ENCODE data around the gene MOB1B.

Gene MOB1B

GRCh38 chr4:70868778-70869177, 33.4 kb upstream of the MOB1B start:
- H3K4me3 ChIP-seq (ENCODE audit: low read depth, low read length) = no peak overlapping the region
- H3K36me3 ChIP-seq (replicated peaks) = no peaks in the 10 kb centered on the region
- in situ Hi-C loops (cut with HindIII; ENCODE audit: low pct_ligation_motif_present, low sequenced_read_pairs) = no loop called here
- no peak for DNase-seq
- no peak overlapping the region for H3K27ac ChIP-seq
- H3K27me3 ChIP-seq (replicated peaks) = no peaks in the 10 kb centered on the region
- TF ChIP-seq, protein P1, sequence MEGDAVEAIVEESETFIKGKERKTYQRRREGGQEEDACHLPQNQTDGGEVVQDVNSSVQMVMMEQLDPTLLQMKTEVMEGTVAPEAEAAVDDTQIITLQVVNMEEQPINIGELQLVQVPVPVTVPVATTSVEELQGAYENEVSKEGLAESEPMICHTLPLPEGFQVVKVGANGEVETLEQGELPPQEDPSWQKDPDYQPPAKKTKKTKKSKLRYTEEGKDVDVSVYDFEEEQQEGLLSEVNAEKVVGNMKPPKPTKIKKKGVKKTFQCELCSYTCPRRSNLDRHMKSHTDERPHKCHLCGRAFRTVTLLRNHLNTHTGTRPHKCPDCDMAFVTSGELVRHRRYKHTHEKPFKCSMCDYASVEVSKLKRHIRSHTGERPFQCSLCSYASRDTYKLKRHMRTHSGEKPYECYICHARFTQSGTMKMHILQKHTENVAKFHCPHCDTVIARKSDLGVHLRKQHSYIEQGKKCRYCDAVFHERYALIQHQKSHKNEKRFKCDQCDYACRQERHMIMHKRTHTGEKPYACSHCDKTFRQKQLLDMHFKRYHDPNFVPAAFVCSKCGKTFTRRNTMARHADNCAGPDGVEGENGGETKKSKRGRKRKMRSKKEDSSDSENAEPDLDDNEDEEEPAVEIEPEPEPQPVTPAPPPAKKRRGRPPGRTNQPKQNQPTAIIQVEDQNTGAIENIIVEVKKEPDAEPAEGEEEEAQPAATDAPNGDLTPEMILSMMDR (IDR thresholded peaks at IDR 0.05; ENCODE audit: low read depth, low read length, missing control alignments) = no peak

GRCh38 chr4:70873216-70873615, 29.0 kb upstream of the MOB1B start:
- TF ChIP-seq, protein P1 (IDR thresholded peaks at IDR 0.05; ENCODE audit: low read depth, low read length, missing control alignments) = no peak
- in situ Hi-C loops (cut with HindIII; ENCODE audit: low pct_ligation_motif_present, low sequenced_read_pairs) = no loop called here
- DNase-seq = no peak
- Histone ChIP-seq H3K27me3 (replicated peaks) (no peaks in the 10 kb centered on the region), H3K36me3 (replicated peaks) (no peaks in the 10 kb centered on the region), H3K4me3 (ENCODE audit: low read depth, low read length) (no peak overlapping the region), H3K27ac (no peak overlapping the region)

- no peak overlapping the region for H3K4me3 ChIP-seq (ENCODE audit: low read depth, low read length)
- no peak for DNase-seq
- H3K27ac ChIP-seq = no peak overlapping the region
- in situ Hi-C loops (cut with HindIII; ENCODE audit: low pct_ligation_motif_present, low sequenced_read_pairs) = no loop called here
- no peaks in the 10 kb centered on the region for H3K27me3 ChIP-seq (replicated peaks)
- TF ChIP-seq, protein P1 (IDR thresholded peaks at IDR 0.05; ENCODE audit: low read depth, low read length, missing control alignments) = no peak
- no peaks in the 10 kb centered on the region for H3K36me3 ChIP-seq (replicated peaks)
Measured at GRCh38 chr4:70874268-70875156, 27.7 kb upstream of the MOB1B start.

- in situ Hi-C loops (cut with HindIII; ENCODE audit: low pct_ligation_motif_present, low sequenced_read_pairs) = no loop called here
Measured at GRCh38 chr4:70877556-70877955, 24.6 kb upstream of the MOB1B start.

GRCh38 chr4:70880739-70881138, 21.4 kb upstream of the MOB1B start:
- Histone ChIP-seq H3K4me3 (ENCODE audit: low read depth, low read length) (no peak overlapping the region), H3K36me3 (replicated peaks) (no peaks in the 10 kb centered on the region), H3K27me3 (replicated peaks) (no peaks in the 10 kb centered on the region), H3K27ac (no peak overlapping the region)
- no peak for DNase-seq
- in situ Hi-C loops (cut with HindIII; ENCODE audit: low pct_ligation_motif_present, low sequenced_read_pairs) = no loop called here
- TF ChIP-seq, protein P1 (IDR thresholded peaks at IDR 0.05; ENCODE audit: low read depth, low read length, missing control alignments) = no peak

More at GRCh38 chr4:70877556-70877955, 24.6 kb upstream of the MOB1B start:
- no peaks in the 10 kb centered on the region for H3K27me3 ChIP-seq (replicated peaks)
- DNase-seq = no peak
- H3K36me3 ChIP-seq (replicated peaks) = no peaks in the 10 kb centered on the region
- TF ChIP-seq, protein P1 (IDR thresholded peaks at IDR 0.05; ENCODE audit: low read depth, low read length, missing control alignments) = no peak
- no peak overlapping the region for H3K4me3 ChIP-seq (ENCODE audit: low read depth, low read length)
- no peak overlapping the region for H3K27ac ChIP-seq
